ENCODE data around the gene LHPP.

Gene LHPP

GRCh38 chr10:124470544-124471434 is 9.2 kb downstream of the LHPP start:
- Histone ChIP-seq H3K9ac (no peak overlapping the region), H3K4me3 (IDR thresholded peaks at IDR 0.05; ENCODE audit: insufficient read depth, low read depth, low read length) (no peak overlapping the region), H3K4me2 (no peak overlapping the region)

DNA sequence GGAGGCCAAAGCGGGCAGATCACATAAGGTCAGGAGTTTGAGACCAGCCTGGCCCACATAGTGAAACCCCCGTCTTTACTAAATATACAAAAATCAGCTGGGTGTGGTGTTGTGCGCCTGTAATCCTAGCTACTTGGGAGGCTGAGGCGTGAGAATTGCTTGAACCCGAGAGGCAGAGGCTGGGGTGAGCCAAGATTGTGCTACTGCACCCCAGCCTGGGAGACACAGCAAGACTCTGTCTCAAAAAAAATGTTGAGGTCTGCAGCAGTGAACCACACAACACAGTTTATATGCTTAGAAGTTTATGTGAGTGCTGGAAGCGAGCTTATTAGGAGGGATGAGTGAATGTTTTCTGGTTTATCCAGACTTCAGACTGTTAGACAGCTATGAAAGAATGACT is 10.4 kb downstream of the LHPP start:
- Histone ChIP-seq H3K4me3 (IDR thresholded peaks at IDR 0.05; ENCODE audit: insufficient read depth, low read depth, low read length) (no peak overlapping the region), H3K36me3 (ENCODE audit: insufficient read depth) (no peaks in the 10 kb centered on the region), H3K4me1 (ENCODE audit: low read depth, poor library complexity, severe bottlenecking) (peaks cover 8% of the 10 kb centered on the region), H3K79me2 (ENCODE audit: insufficient read depth, low read depth) (no peaks in the 10 kb centered on the region), H3K4me2 (no peak overlapping the region), H3K27ac (no peak overlapping the region), H4K20me1 (ENCODE audit: insufficient read depth) (no peaks in the 10 kb centered on the region), H3K9ac (no peak overlapping the region), H3K27me3 (ENCODE audit: insufficient read depth, low read depth) (no peaks in the 10 kb centered on the region), H2AFZ (ENCODE audit: low read depth) (no peak overlapping the region)
- no peak for TF ChIP-seq CTCF (conservative IDR thresholded peaks at IDR 0.05; ENCODE audit: low read depth, low read length)

More at GRCh38 chr10:124470544-124471434, 9.2 kb downstream of the LHPP start:
- Histone ChIP-seq H3K4me1 (ENCODE audit: low read depth, poor library complexity, severe bottlenecking) (peaks cover 8% of the 10 kb centered on the region), H3K27ac (no peak overlapping the region), H3K36me3 (ENCODE audit: insufficient read depth) (no peaks in the 10 kb centered on the region), H3K79me2 (ENCODE audit: insufficient read depth, low read depth) (no peaks in the 10 kb centered on the region), H4K20me1 (ENCODE audit: insufficient read depth) (no peaks in the 10 kb centered on the region), H2AFZ (ENCODE audit: low read depth) (no peak overlapping the region), H3K27me3 (ENCODE audit: insufficient read depth, low read depth) (no peaks in the 10 kb centered on the region)
- TF ChIP-seq CTCF (conservative IDR thresholded peaks at IDR 0.05; ENCODE audit: low read depth, low read length): no peak

DNA sequence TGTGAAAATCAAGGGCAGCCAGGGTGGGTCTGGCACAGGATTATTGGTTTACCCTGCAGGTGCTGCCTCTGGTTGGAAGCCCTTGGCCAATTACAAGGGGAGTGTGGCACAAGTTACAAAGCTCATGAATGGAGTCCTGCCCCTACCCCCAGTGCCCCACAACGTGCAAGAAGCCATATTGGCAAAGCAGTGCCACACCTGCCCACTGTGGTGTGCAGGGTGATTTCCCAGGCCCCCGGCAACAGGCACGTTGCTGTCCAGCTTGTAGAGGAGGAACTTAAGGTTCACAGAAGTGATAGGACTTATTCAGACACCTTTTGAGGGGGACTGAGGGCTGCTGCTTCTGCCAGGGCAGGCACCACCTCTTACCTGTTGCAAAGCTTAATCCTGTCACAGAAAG is 11.4 kb downstream of the LHPP start:
- no peak overlapping the region for H3K27ac ChIP-seq

DNA sequence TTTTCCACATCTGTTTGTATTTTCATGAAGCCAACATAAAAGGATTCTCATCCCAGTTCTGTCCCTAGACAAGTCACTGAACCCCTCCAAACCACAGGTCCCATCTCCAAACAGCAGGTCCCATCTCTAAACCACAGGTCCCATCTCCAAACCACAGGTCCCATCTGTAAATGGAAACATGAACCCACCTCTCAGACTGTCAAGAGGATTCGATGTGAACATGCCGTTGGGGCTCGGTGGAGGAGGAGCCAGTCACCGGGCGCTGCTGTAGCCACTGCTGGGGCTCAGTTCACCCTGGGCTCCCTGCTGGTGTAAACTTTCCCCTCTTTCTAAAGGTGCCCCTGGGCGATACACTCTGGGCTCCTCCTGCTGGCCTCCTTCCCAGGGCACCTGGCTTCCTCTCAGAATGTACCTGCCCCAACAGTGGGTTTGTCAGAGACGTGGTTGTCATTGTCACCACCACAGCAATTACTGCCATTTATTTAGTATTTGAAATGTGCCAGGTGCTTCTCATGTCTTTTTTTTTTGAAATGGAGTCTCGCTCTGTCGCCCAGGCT is 13.0 kb downstream of the LHPP start:
- H3K9ac ChIP-seq: no peak overlapping the region
- TF ChIP-seq CTCF (conservative IDR thresholded peaks at IDR 0.05; ENCODE audit: low read depth, low read length): no peak

More for the DNA sequence above, 11.4 kb downstream of the LHPP start:
- Histone ChIP-seq H3K4me3 (IDR thresholded peaks at IDR 0.05; ENCODE audit: insufficient read depth, low read depth, low read length) (no peak overlapping the region), H3K9ac (no peak overlapping the region), H3K79me2 (ENCODE audit: insufficient read depth, low read depth) (no peaks in the 10 kb centered on the region), H3K4me1 (ENCODE audit: low read depth, poor library complexity, severe bottlenecking) (peaks cover 8% of the 10 kb centered on the region), H4K20me1 (ENCODE audit: insufficient read depth) (no peaks in the 10 kb centered on the region), H3K27me3 (ENCODE audit: insufficient read depth, low read depth) (no peaks in the 10 kb centered on the region), H3K4me2 (no peak overlapping the region), H3K36me3 (ENCODE audit: insufficient read depth) (no peaks in the 10 kb centered on the region), H2AFZ (ENCODE audit: low read depth) (no peak overlapping the region)
- no peak for TF ChIP-seq CTCF (conservative IDR thresholded peaks at IDR 0.05; ENCODE audit: low read depth, low read length)

More for the DNA sequence above, 13.0 kb downstream of the LHPP start:
- no peaks in the 10 kb centered on the region for H3K36me3 ChIP-seq (ENCODE audit: insufficient read depth)
- no peak overlapping the region for H3K4me3 ChIP-seq (IDR thresholded peaks at IDR 0.05; ENCODE audit: insufficient read depth, low read depth, low read length)
- H3K27ac ChIP-seq: no peak overlapping the region
- peaks cover 8% of the 10 kb centered on the region for H3K4me1 ChIP-seq (ENCODE audit: low read depth, poor library complexity, severe bottlenecking)
- no peaks in the 10 kb centered on the region for H3K27me3 ChIP-seq (ENCODE audit: insufficient read depth, low read depth)
- H3K79me2 ChIP-seq (ENCODE audit: insufficient read depth, low read depth): no peaks in the 10 kb centered on the region
- no peak overlapping the region for H2AFZ ChIP-seq (ENCODE audit: low read depth)
- H4K20me1 ChIP-seq (ENCODE audit: insufficient read depth): no peaks in the 10 kb centered on the region
- no peak overlapping the region for H3K4me2 ChIP-seq
